ENCODE results near the gene CLMN.

DNA sequence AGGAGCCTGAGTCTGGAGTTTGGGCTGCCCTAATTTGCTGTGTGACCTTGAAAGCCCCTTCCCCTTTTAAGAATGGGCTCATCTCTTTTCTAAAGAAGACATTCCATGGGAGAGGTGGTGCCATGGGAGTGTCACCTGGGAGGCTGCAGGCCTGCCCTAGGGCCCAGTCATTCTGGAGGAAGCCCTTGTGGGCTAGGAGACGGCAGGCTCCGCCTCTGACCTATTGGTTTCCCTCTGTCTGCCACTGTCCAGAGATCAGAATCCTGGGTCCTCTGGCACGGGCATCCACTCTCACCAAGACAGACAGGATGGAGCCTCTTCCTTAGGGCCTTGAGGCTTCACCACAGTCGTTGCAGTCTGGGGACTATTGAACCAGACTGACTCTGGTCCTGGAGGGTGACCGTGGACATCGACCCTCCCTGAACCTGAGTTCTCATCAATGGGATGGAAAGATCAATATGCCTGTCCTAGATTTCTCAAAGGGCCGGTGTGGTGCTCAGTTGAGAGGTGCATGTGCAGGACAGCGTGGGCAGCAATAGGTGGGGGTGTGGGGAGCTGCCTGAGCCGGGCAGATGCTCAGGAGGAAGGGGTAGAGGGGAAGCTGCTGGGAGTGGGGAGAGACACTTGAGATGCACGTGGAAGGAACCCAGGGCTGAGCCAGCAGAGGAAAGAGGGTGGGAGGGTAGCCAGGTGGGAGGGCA is 12.2 kb upstream of the CLMN start:
- TF ChIP-seq, protein P1, sequence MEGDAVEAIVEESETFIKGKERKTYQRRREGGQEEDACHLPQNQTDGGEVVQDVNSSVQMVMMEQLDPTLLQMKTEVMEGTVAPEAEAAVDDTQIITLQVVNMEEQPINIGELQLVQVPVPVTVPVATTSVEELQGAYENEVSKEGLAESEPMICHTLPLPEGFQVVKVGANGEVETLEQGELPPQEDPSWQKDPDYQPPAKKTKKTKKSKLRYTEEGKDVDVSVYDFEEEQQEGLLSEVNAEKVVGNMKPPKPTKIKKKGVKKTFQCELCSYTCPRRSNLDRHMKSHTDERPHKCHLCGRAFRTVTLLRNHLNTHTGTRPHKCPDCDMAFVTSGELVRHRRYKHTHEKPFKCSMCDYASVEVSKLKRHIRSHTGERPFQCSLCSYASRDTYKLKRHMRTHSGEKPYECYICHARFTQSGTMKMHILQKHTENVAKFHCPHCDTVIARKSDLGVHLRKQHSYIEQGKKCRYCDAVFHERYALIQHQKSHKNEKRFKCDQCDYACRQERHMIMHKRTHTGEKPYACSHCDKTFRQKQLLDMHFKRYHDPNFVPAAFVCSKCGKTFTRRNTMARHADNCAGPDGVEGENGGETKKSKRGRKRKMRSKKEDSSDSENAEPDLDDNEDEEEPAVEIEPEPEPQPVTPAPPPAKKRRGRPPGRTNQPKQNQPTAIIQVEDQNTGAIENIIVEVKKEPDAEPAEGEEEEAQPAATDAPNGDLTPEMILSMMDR (IDR thresholded peaks at IDR 0.05; ENCODE audit: control extremely low read depth in 1 of 3, insufficient read depth in 1 of 3, low read depth in 1 of 3, low read length in 3 of 3) = no peak
- TF ChIP-seq POLR2A (IDR thresholded peaks at IDR 0.05; ENCODE audit: control extremely low read depth in 1 of 2, low read depth in 2 of 2, low read length in 2 of 2) (no peak), RNF2 (IDR thresholded peaks at IDR 0.05; ENCODE audit: borderline replicate concordance, low read depth, low read length, missing control alignments, poor library complexity, severe bottlenecking) (no peak), RAD21 (IDR thresholded peaks at IDR 0.05 in 1 of 2, conservative IDR thresholded peaks at IDR 0.05 in 1 of 2; ENCODE audit: low read depth in 2 of 2, low read length in 2 of 2) (no peak), SIN3A (conservative IDR thresholded peaks at IDR 0.05 in 1 of 2, IDR thresholded peaks at IDR 0.05 in 1 of 2; ENCODE audit: low read depth in 1 of 2, low read length in 2 of 2) (no peak), BACH1 (IDR thresholded peaks at IDR 0.05; ENCODE audit: low read length) (no peak), EZH2 (IDR thresholded peaks at IDR 0.05; ENCODE audit: low read depth, low read length, severe bottlenecking) (no peak), GABPA (IDR thresholded peaks at IDR 0.05; ENCODE audit: borderline replicate concordance, insufficient read depth, low read length) (no peak), SP1 (IDR thresholded peaks at IDR 0.05; ENCODE audit: low read depth, low read length) (no peak), POLR2AphosphoS5 (IDR thresholded peaks at IDR 0.05; ENCODE audit: low read depth, low read length) (no peak), JUN (IDR thresholded peaks at IDR 0.05; ENCODE audit: low read depth, low read length) (no peak)
- TF ChIP-seq, protein P2, sequence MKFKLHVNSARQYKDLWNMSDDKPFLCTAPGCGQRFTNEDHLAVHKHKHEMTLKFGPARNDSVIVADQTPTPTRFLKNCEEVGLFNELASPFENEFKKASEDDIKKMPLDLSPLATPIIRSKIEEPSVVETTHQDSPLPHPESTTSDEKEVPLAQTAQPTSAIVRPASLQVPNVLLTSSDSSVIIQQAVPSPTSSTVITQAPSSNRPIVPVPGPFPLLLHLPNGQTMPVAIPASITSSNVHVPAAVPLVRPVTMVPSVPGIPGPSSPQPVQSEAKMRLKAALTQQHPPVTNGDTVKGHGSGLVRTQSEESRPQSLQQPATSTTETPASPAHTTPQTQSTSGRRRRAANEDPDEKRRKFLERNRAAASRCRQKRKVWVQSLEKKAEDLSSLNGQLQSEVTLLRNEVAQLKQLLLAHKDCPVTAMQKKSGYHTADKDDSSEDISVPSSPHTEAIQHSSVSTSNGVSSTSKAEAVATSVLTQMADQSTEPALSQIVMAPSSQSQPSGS (IDR thresholded peaks at IDR 0.05; ENCODE audit: low read length) = no peak
- TF ChIP-seq, protein P3, sequence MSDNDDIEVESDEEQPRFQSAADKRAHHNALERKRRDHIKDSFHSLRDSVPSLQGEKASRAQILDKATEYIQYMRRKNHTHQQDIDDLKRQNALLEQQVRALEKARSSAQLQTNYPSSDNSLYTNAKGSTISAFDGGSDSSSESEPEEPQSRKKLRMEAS (IDR thresholded peaks at IDR 0.05) = no peak

Data from H1 (cell line).